Left ventricle myocardium inferior (tissue), 1 donor: Measurements from ENCODE around the gene SLC2A5. TPM values are rescaled to one million over a fixed set of nuclear protein-coding genes. Genes with fewer than 3 reads are reported as not detected.

Experiments
- DNase-seq: peaks from one replicate; pipeline ENCODE4 v3.0.0-alpha.2; 2020
- H3K27ac ChIP-seq: fragments of 200-600 bp; replicated peaks from 2 replicates; pipeline ENCODE4 v1.8.0; 2021
- H3K27me3 ChIP-seq: fragments of 200-600 bp; 2 replicates; pipeline ENCODE4 v1.8.0; 2021; ENCODE audit warnings: low read depth
- H3K36me3 ChIP-seq: fragments of 200-600 bp; 2 replicates; pipeline ENCODE4 v1.8.0; 2021
- H3K4me1 ChIP-seq: fragments of 200-600 bp; 2 replicates; pipeline ENCODE4 v1.8.0; 2021
- H3K4me3 ChIP-seq: fragments of 200-600 bp; 2 replicates; pipeline ENCODE4 v1.8.0; 2021; ENCODE audit warnings: mild to moderate bottlenecking, moderate library complexity
- H3K9me3 ChIP-seq: fragments of 200-600 bp; replicated peaks from 2 replicates; pipeline ENCODE4 v1.8.0; 2021
- CTCF ChIP-seq: fragments of 200-600 bp; IDR thresholded peaks from 2 replicates; pipeline ENCODE4 v1.8.0; 2021; ENCODE audit warnings: antibody characterized with exemption, mild to moderate bottlenecking, borderline replicate concordance
- intact Hi-C: fragments of 100-400 bp; cut with micrococcal nuclease; formaldehyde crosslinking; loops from one replicate; pipeline ENCODE4 v1.11.0; 2022
- total RNA-seq: library from RNA; stranded (reverse); fragmentation: NEBNext Ultra II Directional; extraction: Animal tissue kit (Norgen Biotek cat#: 25700); gene quantifications from one replicate; pipeline ENCODE4 v1.2.1, GENCODE V29; 2021
- donor health status: DM: no; HTN: yes; CAD: no; lungs with severe emphysema.

Gene SLC2A5
- total RNA-seq, 1 donor from 2014 or later = 4.2 TPM

- Histone ChIP-seq H3K27ac (no peak overlapping the region), H3K36me3 (peaks cover 22% of the 10 kb centered on the region), H3K9me3 (no peaks in the 10 kb centered on the region), H3K4me1 (peaks cover 26% of the 10 kb centered on the region), H3K27me3 (no peaks in the 10 kb centered on the region), H3K4me3 (no peak overlapping the region)
- no peak for DNase-seq
- TF ChIP-seq CTCF = no peak
- intact Hi-C loops = loop anchor here (10.0 kb wide), 1 partner anchor 83 kb away; no protein-coding TSS in a partner anchor
Observed at GRCh38 chr1:9111957-9112356, 42.5 kb upstream of the SLC2A5 start.

- Histone ChIP-seq H3K36me3 (peaks cover 22% of the 10 kb centered on the region), H3K27me3 (no peaks in the 10 kb centered on the region), H3K4me3 (no peak overlapping the region), H3K4me1 (peaks cover 30% of the 10 kb centered on the region), H3K9me3 (no peaks in the 10 kb centered on the region), H3K27ac (no peak overlapping the region)
- TF ChIP-seq CTCF = no peak
- intact Hi-C loops = loop anchor here (10.0 kb wide), 1 partner anchor 83 kb away; no protein-coding TSS in a partner anchor
- no peak for DNase-seq
Observed at GRCh38 chr1:9111357-9111691, 41.9 kb upstream of the SLC2A5 start.

- intact Hi-C loops = loop anchor here (10.0 kb wide), 1 partner anchor 84 kb away; no protein-coding TSS in a partner anchor
- peak; percentile 95 for TF ChIP-seq CTCF
- H3K27me3 ChIP-seq = no peaks in the 10 kb centered on the region
- H3K27ac ChIP-seq = no peak overlapping the region
- peak; percentile 88 for DNase-seq
- H3K9me3 ChIP-seq = no peaks in the 10 kb centered on the region
- no peak overlapping the region for H3K4me3 ChIP-seq
- H3K4me1 ChIP-seq = peaks cover 30% of the 10 kb centered on the region
- peaks cover 22% of the 10 kb centered on the region for H3K36me3 ChIP-seq
Observed at GRCh38 chr1:9110669-9111356, 41.4 kb upstream of the SLC2A5 start.

- DNase-seq = no peak
- no peaks in the 10 kb centered on the region for H3K9me3 ChIP-seq
- peak overlapping the region; percentile 24 for H3K27ac ChIP-seq
- peaks cover 44% of the 10 kb centered on the region for H3K36me3 ChIP-seq
- H3K4me1 ChIP-seq = peaks cover 30% of the 10 kb centered on the region
- H3K4me3 ChIP-seq = no peak overlapping the region
- TF ChIP-seq CTCF = no peak
- no peaks in the 10 kb centered on the region for H3K27me3 ChIP-seq
- intact Hi-C loops = no loop called here
Observed at GRCh38 chr1:9108056-9108665, 38.7 kb upstream of the SLC2A5 start.

- H3K4me3 ChIP-seq = no peak overlapping the region
- H3K4me1 ChIP-seq = peaks cover 30% of the 10 kb centered on the region
- H3K27ac ChIP-seq = peak overlapping the region; percentile 24
- H3K9me3 ChIP-seq = no peaks in the 10 kb centered on the region
- peaks cover 53% of the 10 kb centered on the region for H3K36me3 ChIP-seq
- no peak for DNase-seq
- TF ChIP-seq CTCF = no peak
- intact Hi-C loops = no loop called here
- H3K27me3 ChIP-seq = no peaks in the 10 kb centered on the region
Observed at GRCh38 chr1:9107136-9107535, 37.7 kb upstream of the SLC2A5 start.
